H9 (cell line): ENCODE results near the gene MED9. TPM values are rescaled to one million over a fixed set of nuclear protein-coding genes. Genes with fewer than 3 reads are reported as not detected.

Experiments
- DNase-seq: peaks from one replicate; pipeline ENCODE4 v3.0.0-alpha.2; 2017
- H2AFZ ChIP-seq: one replicate; pipeline ENCODE4 v1.6.1; 2013; ENCODE audit warnings: mild to moderate bottlenecking, low read length, control low read depth, moderate library complexity
- H2AK5ac ChIP-seq: 2 replicates; pipeline ENCODE4 v1.6.1; 2013; ENCODE audit warnings: low read length, control low read depth, mixed read lengths; ENCODE audit not compliant: insufficient read length
- H2BK120ac ChIP-seq: one replicate; pipeline ENCODE4 v1.6.1; 2013; ENCODE audit warnings: low read depth, mild to moderate bottlenecking, low read length, control low read depth, inconsistent platforms; ENCODE audit not compliant: poor library complexity, severe bottlenecking
- H2BK12ac ChIP-seq: 2 replicates; pipeline ENCODE4 v1.6.1; 2013; ENCODE audit warnings: low read length, control low read depth, mixed read lengths, low read depth; ENCODE audit not compliant: insufficient read length
- H2BK15ac ChIP-seq: 2 replicates; pipeline ENCODE4 v1.6.1; 2013; ENCODE audit warnings: low read depth, low read length, control low read depth
- H2BK20ac ChIP-seq: one replicate; pipeline ENCODE4 v1.6.1; 2013; ENCODE audit warnings: low read depth, mild to moderate bottlenecking, low read length, control low read depth, inconsistent platforms; ENCODE audit not compliant: poor library complexity, severe bottlenecking
- H2BK5ac ChIP-seq: 2 replicates; pipeline ENCODE4 v1.6.1; 2013; ENCODE audit warnings: low read length, control low read depth, mixed read lengths; ENCODE audit not compliant: insufficient read length
- H3K14ac ChIP-seq: 2 replicates; pipeline ENCODE4 v1.6.1; 2013; ENCODE audit warnings: low read length, control low read depth; ENCODE audit not compliant: insufficient read depth
- H3K18ac ChIP-seq: 2 replicates; pipeline ENCODE4 v1.6.1; 2013; ENCODE audit warnings: low read depth, mild to moderate bottlenecking, mixed read lengths, low read length, control low read depth; ENCODE audit not compliant: insufficient read length
- H3K23ac ChIP-seq: 2 replicates; pipeline ENCODE4 v1.6.1; 2013; ENCODE audit warnings: low read length, control low read depth, mixed read lengths, low read depth; ENCODE audit not compliant: insufficient read length
- H3K23me2 ChIP-seq: 2 replicates; pipeline ENCODE4 v1.6.1; 2013; ENCODE audit warnings: low read depth, mild to moderate bottlenecking, mixed read lengths, low read length, control low read depth; ENCODE audit not compliant: insufficient read length, poor library complexity, severe bottlenecking
- H3K27ac ChIP-seq: 2 replicates; pipeline ENCODE4 v1.5.1; 2013; ENCODE audit warnings: low read length, control low read depth, mixed read lengths, low read depth; ENCODE audit not compliant: insufficient read length
- H3K27me3 ChIP-seq: 2 replicates; pipeline ENCODE4 v1.6.1; 2013; ENCODE audit warnings: low read length, control low read depth, inconsistent platforms; ENCODE audit not compliant: insufficient read depth
- H3K4ac ChIP-seq: 2 replicates; pipeline ENCODE4 v1.6.1; 2013; ENCODE audit warnings: low read depth, mild to moderate bottlenecking, control low read depth, inconsistent platforms, low read length, moderate library complexity
- H3K4me1 ChIP-seq: 2 replicates; pipeline ENCODE4 v1.6.1; 2013; ENCODE audit warnings: low read length, control low read depth, inconsistent platforms; ENCODE audit not compliant: insufficient read depth
- H3K4me2 ChIP-seq: 2 replicates; pipeline ENCODE4 v1.6.1; 2013; ENCODE audit warnings: low read length, control low read depth, mixed read lengths; ENCODE audit not compliant: insufficient read length, insufficient read depth
- H3K56ac ChIP-seq: 2 replicates; pipeline ENCODE4 v1.6.1; 2013; ENCODE audit warnings: low read depth, mild to moderate bottlenecking, mixed read lengths, low read length, control low read depth; ENCODE audit not compliant: insufficient read length
- H3K79me1 ChIP-seq: 2 replicates; pipeline ENCODE4 v1.6.1; 2013; ENCODE audit warnings: low read depth, mild to moderate bottlenecking, moderate library complexity, low read length, control low read depth, inconsistent platforms; ENCODE audit not compliant: insufficient read depth, poor library complexity, severe bottlenecking
- H3K79me2 ChIP-seq: 2 replicates; pipeline ENCODE4 v1.6.1; 2013; ENCODE audit warnings: low read length, control low read depth, inconsistent platforms; ENCODE audit not compliant: insufficient read depth
- H3K9ac ChIP-seq: 2 replicates; pipeline ENCODE4 v1.6.1; 2013; ENCODE audit warnings: low read length, control low read depth, mixed read lengths; ENCODE audit not compliant: insufficient read length; ENCODE audit errors: extremely low read depth
- H3K9me3 ChIP-seq: one replicate; pipeline ENCODE4 v1.6.1; 2013; ENCODE audit warnings: low read depth, low read length, inconsistent platforms; ENCODE audit not compliant: control insufficient read depth
- H3T11ph ChIP-seq: one replicate; pipeline ENCODE4 v1.6.1; 2013; ENCODE audit warnings: mild to moderate bottlenecking, low read length, control low read depth, inconsistent platforms
- H4K20me1 ChIP-seq: one replicate; pipeline ENCODE4 v1.6.1; 2013; ENCODE audit not compliant: control insufficient read depth, insufficient read length, insufficient read depth
- H4K5ac ChIP-seq: 2 replicates; pipeline ENCODE4 v1.6.1; 2013; ENCODE audit warnings: low read depth, mild to moderate bottlenecking, mixed read lengths, low read length, control low read depth; ENCODE audit not compliant: insufficient read length
- H4K8ac ChIP-seq: replicated peaks from 2 replicates; pipeline ENCODE4 v1.6.1; 2013; ENCODE audit warnings: low read length, control low read depth, mixed read lengths, low read depth; ENCODE audit not compliant: insufficient read length
- H4K91ac ChIP-seq: 2 replicates; pipeline ENCODE4 v1.6.1; 2013; ENCODE audit warnings: low read depth, mild to moderate bottlenecking, moderate library complexity, mixed read lengths, low read length, control low read depth; ENCODE audit not compliant: insufficient read length
- H3K27ac Mint-ChIP-seq, 3 experiments: 2 replicates in 2 of 3; 3 replicates in 1 of 3; pipeline ENCODE4 v1.8.0; 2020 to 2021; ENCODE audit warnings: mixed read lengths in 3 of 3, mild to moderate bottlenecking in 1 of 3, moderate library complexity in 1 of 3
- H3K27me3 Mint-ChIP-seq: 2 replicates; pipeline ENCODE4 v1.8.0; 2021; ENCODE audit warnings: low read depth, mild to moderate bottlenecking, moderate library complexity, mixed read lengths
- H3K36me3 Mint-ChIP-seq, 3 experiments: 2 replicates in 2 of 3; 3 replicates in 1 of 3; pipeline ENCODE4 v1.8.0; 2020 to 2021; ENCODE audit warnings: low read depth in 3 of 3, mixed read lengths in 3 of 3; ENCODE audit not compliant: insufficient read depth in 1 of 3
- H3K4me1 Mint-ChIP-seq, 2 experiments: 2 replicates each; pipeline ENCODE4 v1.8.0; 2020; ENCODE audit warnings: mixed read lengths in 2 of 2
- H3K4me3 Mint-ChIP-seq, 2 experiments: 2 replicates in 1 of 2; 3 replicates in 1 of 2; pipeline ENCODE4 v1.8.0; 2020 to 2021; ENCODE audit warnings: mild to moderate bottlenecking in 2 of 2, mixed read lengths in 2 of 2, moderate library complexity in 1 of 2
- H3K9me3 Mint-ChIP-seq, 2 experiments: 2 replicates in 1 of 2; 3 replicates in 1 of 2; pipeline ENCODE4 v1.8.0; 2020; ENCODE audit warnings: mild to moderate bottlenecking in 2 of 2, mixed read lengths in 2 of 2, moderate library complexity in 1 of 2
- WGBS: extraction: QIAGEN DNeasy Blood & Tissue Kit; methylation state at CpG from one replicate; pipeline ENCODE4 v1.1.7; 2013; ENCODE audit warnings: missing lambda C conversion rate, low lambda C conversion rate, mixed read lengths; ENCODE audit not compliant: insufficient read length; ENCODE audit errors: extremely low coverage; 5-methylcytosine and 5-hydroxymethylcytosine counted together
- total RNA-seq: library from RNA; stranded (reverse); gene quantifications from 2 replicates; pipeline ENCODE4 v1.2.1, GENCODE V29; 2021
- TF ChIP-seq, protein P1 (sequence below): fragments of 200-600 bp; sonication (generic); conservative IDR thresholded peaks from 3 replicates; pipeline ENCODE4 v1.8.0; 2021; ENCODE audit warnings: antibody characterized with exemption, mild to moderate bottlenecking

MED9 gene
- total RNA-seq, 1 experiment from 2014 or later, result 20.0 TPM

DNA sequence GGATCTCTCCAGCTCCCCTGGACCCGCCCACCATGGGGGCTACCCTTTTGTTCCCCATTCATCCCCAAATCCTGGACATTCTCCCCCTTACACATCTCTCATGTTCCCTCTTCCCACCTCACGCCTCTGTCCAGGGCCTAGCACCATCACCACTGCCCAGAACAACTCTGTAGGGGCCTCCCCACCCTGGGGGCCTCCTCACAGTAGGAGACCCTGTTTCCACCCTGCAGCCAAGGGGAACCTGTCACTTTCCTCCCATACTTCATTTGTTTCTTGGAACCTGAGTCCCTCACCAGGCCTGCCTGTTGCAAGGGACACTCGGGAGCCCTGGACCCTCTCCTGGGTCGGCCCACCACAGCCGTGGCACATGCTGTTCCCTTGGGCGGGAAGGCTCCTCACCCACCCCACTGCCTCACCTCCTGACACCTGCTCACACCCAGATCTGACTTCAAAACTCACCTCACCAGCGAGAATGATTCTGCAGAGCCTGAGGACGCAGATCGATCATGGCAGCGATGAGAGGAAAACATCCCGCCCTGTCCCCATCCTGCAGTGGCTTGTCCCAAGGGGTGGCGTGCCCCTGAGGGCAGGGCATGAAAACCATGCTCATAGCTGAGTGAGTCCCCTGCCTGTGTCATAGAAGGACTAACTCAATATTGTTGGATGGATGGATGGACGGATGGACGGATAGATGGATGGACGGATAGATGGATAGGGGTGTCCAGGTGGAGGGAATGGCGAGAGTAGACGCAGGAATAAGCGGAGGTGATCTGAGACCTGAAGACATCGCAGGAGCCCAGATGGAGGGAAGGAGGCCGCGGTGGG lies 26.2 kb downstream of the MED9 start:
- H3K27ac ChIP-seq, result no peak overlapping the region
- no peaks in the 10 kb centered on the region for H3K27me3 ChIP-seq
- no peak overlapping the region for H3K4me2 ChIP-seq
- no peak overlapping the region for H2BK20ac ChIP-seq
- H2BK12ac ChIP-seq, result no peak overlapping the region
- no peaks in the 10 kb centered on the region for H3K23me2 ChIP-seq
- no peak overlapping the region for H4K5ac ChIP-seq
- Mint-ChIP-seq H3K4me3 (no peak overlapping the region), H3K36me3 (no peaks in the 10 kb centered on the region), H3K27me3 (peaks cover 14% of the 10 kb centered on the region), H3K4me1 (peaks cover 12 to 14% of the 10 kb centered on the region in 2 experiments; a peak in 3 of 4 replicates), H3K9me3 (no peaks in the 10 kb centered on the region; a peak in 1 of 5 replicates), H3K27ac (no peak overlapping the region)
- DNase-seq, result no peak
- no peak overlapping the region for H2AK5ac ChIP-seq
- H4K91ac ChIP-seq, result no peak overlapping the region
- H3K4ac ChIP-seq, result no peak overlapping the region
- no peak overlapping the region for H3K23ac ChIP-seq
- H3K56ac ChIP-seq, result no peak overlapping the region
- H3K4me1 ChIP-seq, result no peaks in the 10 kb centered on the region
- no peaks in the 10 kb centered on the region for H3K79me2 ChIP-seq
- WGBS, result 100% methylated on average over 3 of the region's 21 CpGs
- no peaks in the 10 kb centered on the region for H4K20me1 ChIP-seq
- H2AFZ ChIP-seq, result no peak overlapping the region
- H4K8ac ChIP-seq, result no peak overlapping the region
- H2BK5ac ChIP-seq, result no peak overlapping the region
- H3K79me1 ChIP-seq, result no peaks in the 10 kb centered on the region
- no peak overlapping the region for H3K18ac ChIP-seq
- no peaks in the 10 kb centered on the region for H3K9me3 ChIP-seq
- no peak overlapping the region for H2BK120ac ChIP-seq
- H3K14ac ChIP-seq, result peak overlapping the region; percentile 47; the same call in 1 of the 2 replicates
- no peak overlapping the region for H2BK15ac ChIP-seq
- H3K9ac ChIP-seq, result no peak overlapping the region
- TF ChIP-seq, protein P1, sequence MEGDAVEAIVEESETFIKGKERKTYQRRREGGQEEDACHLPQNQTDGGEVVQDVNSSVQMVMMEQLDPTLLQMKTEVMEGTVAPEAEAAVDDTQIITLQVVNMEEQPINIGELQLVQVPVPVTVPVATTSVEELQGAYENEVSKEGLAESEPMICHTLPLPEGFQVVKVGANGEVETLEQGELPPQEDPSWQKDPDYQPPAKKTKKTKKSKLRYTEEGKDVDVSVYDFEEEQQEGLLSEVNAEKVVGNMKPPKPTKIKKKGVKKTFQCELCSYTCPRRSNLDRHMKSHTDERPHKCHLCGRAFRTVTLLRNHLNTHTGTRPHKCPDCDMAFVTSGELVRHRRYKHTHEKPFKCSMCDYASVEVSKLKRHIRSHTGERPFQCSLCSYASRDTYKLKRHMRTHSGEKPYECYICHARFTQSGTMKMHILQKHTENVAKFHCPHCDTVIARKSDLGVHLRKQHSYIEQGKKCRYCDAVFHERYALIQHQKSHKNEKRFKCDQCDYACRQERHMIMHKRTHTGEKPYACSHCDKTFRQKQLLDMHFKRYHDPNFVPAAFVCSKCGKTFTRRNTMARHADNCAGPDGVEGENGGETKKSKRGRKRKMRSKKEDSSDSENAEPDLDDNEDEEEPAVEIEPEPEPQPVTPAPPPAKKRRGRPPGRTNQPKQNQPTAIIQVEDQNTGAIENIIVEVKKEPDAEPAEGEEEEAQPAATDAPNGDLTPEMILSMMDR, result no peak
- no peak overlapping the region for H3T11ph ChIP-seq
